NCI-H2107 (cell line): Measurements from ENCODE around the gene KRT9.

Experiments used
- DNase-seq: peaks from one replicate; lab custom pipeline; 2025; lab: John Stamatoyannopoulos, UW

KRT9 gene

GRCh38 chr17:41529491-41529915 lies 42.4 kb downstream of the KRT9 start:
- DNase-seq, result no peak

GRCh38 chr17:41528959-41529353 lies 42.9 kb downstream of the KRT9 start:
- DNase-seq, result no peak

GRCh38 chr17:41527063-41528023 lies 44.5 kb downstream of the KRT9 start:
- no peak for DNase-seq

GRCh38 chr17:41524261-41524660 lies 47.6 kb downstream of the KRT9 start:
- no peak for DNase-seq

DNA sequence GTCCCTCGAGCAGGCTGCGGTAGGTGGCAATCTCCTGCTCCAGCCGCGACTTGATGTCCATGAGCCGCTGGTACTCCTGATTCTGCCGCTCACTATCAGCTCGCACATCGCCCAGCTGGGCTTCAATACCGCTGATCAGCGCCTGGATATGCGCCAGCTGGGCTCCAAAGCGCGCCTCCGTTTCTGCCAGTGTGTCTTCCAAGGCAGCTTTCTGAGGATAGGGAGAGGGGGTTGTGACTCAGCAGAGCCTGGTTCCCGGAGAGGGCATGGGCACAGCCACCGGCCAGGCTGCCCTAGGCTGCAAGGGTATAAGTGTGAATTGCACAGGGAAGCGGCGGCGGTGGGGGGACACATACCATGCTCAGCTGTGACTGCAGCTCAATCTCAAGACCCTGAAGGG lies 48.1 kb downstream of the KRT9 start:
- DNase-seq, result no peak

DNA sequence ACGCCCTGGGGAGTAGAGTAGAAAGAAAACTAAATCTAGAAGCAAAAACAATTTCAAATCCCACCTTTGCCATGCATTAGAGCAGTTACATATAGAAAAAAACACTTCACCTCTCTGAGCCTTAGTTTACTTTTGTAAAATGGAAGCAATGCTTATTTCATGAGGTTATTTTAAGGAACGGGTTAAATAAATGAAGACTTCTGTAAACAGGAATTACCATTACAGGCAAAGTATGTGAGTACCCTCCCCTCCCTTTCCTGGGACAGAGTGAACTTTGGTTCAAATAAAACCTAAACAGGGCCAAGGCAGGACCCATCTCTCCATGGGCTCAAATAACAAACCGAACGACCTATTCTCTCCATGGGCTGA lies 48.6 kb downstream of the KRT9 start:
- DNase-seq, result no peak

GRCh38 chr17:41522301-41523224 lies 49.3 kb downstream of the KRT9 start:
- DNase-seq, result no peak

DNA sequence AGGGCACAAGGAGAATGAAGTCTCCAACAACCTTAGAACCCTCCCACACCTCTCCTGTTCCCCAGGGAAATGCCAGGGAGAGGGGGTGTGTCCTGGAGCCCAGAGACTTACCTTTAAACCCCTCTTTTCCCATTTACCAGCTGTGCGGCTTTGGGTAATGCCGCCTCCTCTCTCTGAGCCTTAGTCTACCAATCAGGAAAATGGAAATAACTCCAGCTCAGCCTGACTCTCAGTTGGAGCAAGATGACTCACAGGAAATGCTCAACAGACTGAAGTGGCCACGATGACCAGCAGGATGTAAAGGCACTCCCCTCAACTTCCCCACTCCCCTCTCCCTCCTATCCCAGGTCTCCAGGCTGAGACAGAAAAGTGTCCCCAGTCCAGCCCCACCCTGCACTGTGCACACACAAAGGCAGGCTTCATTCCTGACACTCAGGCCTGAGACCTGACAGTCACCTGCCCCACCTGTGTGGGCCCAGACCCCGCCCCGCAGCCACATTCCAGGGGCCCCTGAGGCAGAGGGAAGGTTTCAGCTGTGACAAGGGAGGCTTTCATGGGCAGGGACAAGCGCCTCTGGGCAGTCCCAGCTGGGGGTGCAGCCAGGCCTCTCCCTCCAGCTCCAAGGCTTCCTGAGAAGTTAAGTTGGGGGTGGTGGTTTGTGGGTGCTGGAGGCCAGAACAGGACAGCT lies 50.1 kb downstream of the KRT9 start:
- DNase-seq, result no peak

- no peak for DNase-seq
Observed at GRCh38 chr17:41520821-41521521, 50.9 kb downstream of the KRT9 start.

DNA sequence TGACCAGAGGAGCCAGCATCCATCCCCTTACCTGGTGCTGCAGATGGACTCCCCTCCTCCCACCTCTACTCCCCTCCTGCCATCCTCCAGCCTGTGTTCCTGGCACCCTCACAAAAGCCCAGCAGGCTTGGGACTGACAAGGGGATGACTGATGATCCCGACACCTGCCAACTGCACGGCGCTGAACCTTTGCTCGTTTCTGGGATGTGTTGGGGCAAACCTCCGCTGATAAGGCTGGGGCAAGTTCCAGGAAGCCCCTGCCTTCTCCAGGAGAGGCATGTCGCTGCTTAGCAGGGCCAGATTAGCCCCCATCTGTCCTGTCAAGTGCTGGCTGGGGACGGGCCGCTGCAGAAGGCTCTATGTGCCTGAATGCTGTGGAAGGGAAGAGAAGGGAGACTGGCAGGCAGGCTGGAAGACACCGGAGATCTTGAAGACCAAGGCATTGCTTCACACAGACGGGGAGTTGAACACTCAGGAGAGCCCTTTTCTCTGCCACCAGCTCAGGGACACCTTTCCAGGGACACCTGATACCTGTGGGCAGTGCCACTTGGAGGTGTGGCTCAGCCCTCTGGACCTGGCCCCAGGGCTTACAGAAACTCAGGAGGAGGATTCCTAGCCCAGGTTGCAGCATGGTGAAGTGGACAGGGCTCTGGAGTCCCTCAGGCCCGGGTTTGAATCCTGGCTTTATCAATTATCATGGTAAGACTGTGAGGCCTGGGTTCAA lies 52.2 kb downstream of the KRT9 start:
- no peak for DNase-seq

- no peak for DNase-seq
Observed at GRCh38 chr17:41518789-41519449, 52.9 kb downstream of the KRT9 start, which contains the start of gene KRT15. Gene KRT15, minus strand, starts transcription at chr17:41518890. Its CDS starts 63 bp downstream, at chr17:41518827.

DNA sequence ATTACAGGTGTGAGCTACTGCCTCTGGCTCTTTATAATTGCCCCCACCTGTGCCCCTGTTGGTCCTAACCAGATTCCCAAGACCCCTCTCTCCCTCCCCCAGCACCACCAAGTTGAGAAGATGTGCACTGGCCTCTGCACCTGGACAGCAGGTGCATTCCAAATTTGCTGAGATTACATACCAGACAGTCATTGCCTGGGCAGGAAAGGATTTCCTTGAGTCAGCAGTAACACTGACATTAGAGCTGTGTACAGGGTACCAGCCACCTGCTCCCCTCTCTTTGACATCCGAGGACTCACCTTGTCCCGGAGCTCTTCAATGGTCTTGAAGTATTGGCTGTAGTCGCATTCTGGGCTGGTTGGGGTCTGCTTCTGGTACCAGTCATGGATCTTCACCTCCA lies 53.8 kb downstream of the KRT9 start:
- DNase-seq, result no peak

- no peak for DNase-seq
Observed at GRCh38 chr17:41516830-41517283, 55.0 kb downstream of the KRT9 start.

GRCh38 chr17:41516147-41516829 lies 55.6 kb downstream of the KRT9 start:
- no peak for DNase-seq
